DMS 273 treated with DMSO at 0.1 percent for 48 hours (cell line): Measurements from ENCODE around the gene SYNE2.
"Not testable (repeated sequence)": the region's sequence is repeated elsewhere in the genome, so short reads cannot be mapped to it uniquely, and the experiment has no call there.

ENCODE experiments used
- DNase-seq: peaks from one replicate; lab custom pipeline; 2025; lab: John Stamatoyannopoulos, UW

The SYNE2 gene

GRCh38 chr14:64082837-64083236 lies 230.0 kb downstream of the SYNE2 start:
- DNase-seq = no peak

GRCh38 chr14:64088647-64088964 lies 235.8 kb downstream of the SYNE2 start:
- DNase-seq = no peak

GRCh38 chr14:64089920-64090319 lies 237.1 kb downstream of the SYNE2 start:
- no peak for DNase-seq

GRCh38 chr14:64091217-64091616 lies 238.4 kb downstream of the SYNE2 start:
- no peak for DNase-seq

- DNase-seq = no peak
These were observed 239.5 kb downstream of the SYNE2 start for GRCh38 chr14:64092338-64092737.

GRCh38 chr14:64092940-64093339 lies 240.1 kb downstream of the SYNE2 start:
- DNase-seq = no peak

- DNase-seq = no peak
These were observed 242.8 kb downstream of the SYNE2 start for GRCh38 chr14:64095620-64096019.

- no peak for DNase-seq
These were observed 245.3 kb downstream of the SYNE2 start for GRCh38 chr14:64098120-64098519.

GRCh38 chr14:64107438-64107837 lies 254.6 kb downstream of the SYNE2 start:
- DNase-seq = no peak

GRCh38 chr14:64109819-64110554 lies 257.2 kb downstream of the SYNE2 start:
- DNase-seq = no peak

GRCh38 chr14:64110802-64111201 lies 258.0 kb downstream of the SYNE2 start:
- no peak for DNase-seq

- DNase-seq = no peak
These were observed 260.3 kb downstream of the SYNE2 start for GRCh38 chr14:64112867-64113678.

- DNase-seq = no peak
These were observed 261.4 kb downstream of the SYNE2 start for GRCh38 chr14:64114166-64114565.

- no peak for DNase-seq
These were observed 262.0 kb downstream of the SYNE2 start for GRCh38 chr14:64114796-64115195.

- no peak for DNase-seq
These were observed 262.6 kb downstream of the SYNE2 start for GRCh38 chr14:64115401-64115800.

GRCh38 chr14:64117671-64118402 lies 265.0 kb downstream of the SYNE2 start:
- no peak for DNase-seq

GRCh38 chr14:64118403-64118742 lies 265.6 kb downstream of the SYNE2 start:
- not testable (repeated sequence) for DNase-seq

GRCh38 chr14:64118892-64119291 lies 266.1 kb downstream of the SYNE2 start:
- DNase-seq = no peak

GRCh38 chr14:64119500-64119899 lies 266.7 kb downstream of the SYNE2 start:
- no peak for DNase-seq

- no peak for DNase-seq
These were observed 267.2 kb downstream of the SYNE2 start for GRCh38 chr14:64119980-64120379.

- no peak for DNase-seq
These were observed 270.5 kb downstream of the SYNE2 start for GRCh38 chr14:64123241-64123822.

- no peak for DNase-seq
These were observed 272.5 kb downstream of the SYNE2 start for GRCh38 chr14:64125270-64125669.

GRCh38 chr14:64126548-64126947 lies 273.7 kb downstream of the SYNE2 start:
- DNase-seq = no peak
